Glomerular visceral epithelial cell (primary cell): Measurements from ENCODE around the gene MEG3.
A peak's percentile ranks its signal among the peaks of the same experiment; 100 is the strongest.
"Not testable (repeated sequence)": the region's sequence is repeated elsewhere in the genome, so short reads cannot be mapped to it uniquely, and the experiment has no call there.

ENCODE experiments used
- DNase-seq: peaks from one replicate; pipeline ENCODE4 v3.0.0-alpha.2; 2016; ENCODE audit errors: extremely low spot score

Gene MEG3

GRCh38 chr14:100815478-100816285 lies 10.2 kb upstream of the MEG3 start:
- no peak for DNase-seq

GRCh38 chr14:100816286-100816949 lies 9.5 kb upstream of the MEG3 start:
- DNase-seq, result no peak

- no peak for DNase-seq
Observed at GRCh38 chr14:100816950-100817901, 8.7 kb upstream of the MEG3 start.

GRCh38 chr14:100818221-100818699 lies 7.7 kb upstream of the MEG3 start:
- DNase-seq, result no peak

GRCh38 chr14:100818923-100819322 lies 7.0 kb upstream of the MEG3 start:
- DNase-seq, result not testable (repeated sequence)

GRCh38 chr14:100819453-100819828 lies 6.5 kb upstream of the MEG3 start:
- DNase-seq, result no peak

GRCh38 chr14:100819829-100820475 lies 6.0 kb upstream of the MEG3 start:
- DNase-seq, result no peak

- no peak for DNase-seq
Observed at GRCh38 chr14:100820957-100821356, 5.0 kb upstream of the MEG3 start.

- no peak for DNase-seq
Observed at GRCh38 chr14:100822013-100822412, 3.9 kb upstream of the MEG3 start.

GRCh38 chr14:100822532-100823296 lies 3.2 kb upstream of the MEG3 start:
- DNase-seq, result no peak

GRCh38 chr14:100823413-100824080 lies 2.4 kb upstream of the MEG3 start:
- DNase-seq, result no peak

- DNase-seq, result no peak
Observed at GRCh38 chr14:100824091-100824551, 1.8 kb upstream of the MEG3 start.

GRCh38 chr14:100824901-100825712 lies 811 bp upstream of the MEG3 start:
- DNase-seq, result no peak

GRCh38 chr14:100826391-100827100 lies 628 bp downstream of the MEG3 start:
- no peak for DNase-seq

- DNase-seq, result no peak
Observed at GRCh38 chr14:100827101-100828021, 1.4 kb downstream of the MEG3 start.

GRCh38 chr14:100828031-100828769 lies 2.3 kb downstream of the MEG3 start:
- peak; percentile 10 for DNase-seq

GRCh38 chr14:100830681-100831080 lies 4.8 kb downstream of the MEG3 start:
- no peak for DNase-seq
